Breast epithelium (tissue), 3 donors: ENCODE results near the gene STK32A.

Experiments
- POLR2A ChIP-seq: fragments of 450-650 bp; IDR thresholded peaks from one replicate; pipeline ENCODE4 v1.6.1; 2016; ENCODE audit warnings: antibody characterized with exemption, mild to moderate bottlenecking, moderate library complexity
- POLR2AphosphoS5 ChIP-seq, 3 donors: sonication (generic); formaldehyde crosslinking; IDR thresholded peaks; one replicate each; pipeline ENCODE4 v1.6.1; 2017; ENCODE audit warnings: antibody characterized with exemption in 3 of 3
- TF ChIP-seq, protein P1 (sequence below), 3 donors: fragments of 450-650 bp; IDR thresholded peaks; one replicate each; pipeline ENCODE4 v1.5.1; 2016 to 2017; ENCODE audit warnings: antibody characterized with exemption in 3 of 3, mild to moderate bottlenecking in 3 of 3, moderate library complexity in 3 of 3

DNA sequence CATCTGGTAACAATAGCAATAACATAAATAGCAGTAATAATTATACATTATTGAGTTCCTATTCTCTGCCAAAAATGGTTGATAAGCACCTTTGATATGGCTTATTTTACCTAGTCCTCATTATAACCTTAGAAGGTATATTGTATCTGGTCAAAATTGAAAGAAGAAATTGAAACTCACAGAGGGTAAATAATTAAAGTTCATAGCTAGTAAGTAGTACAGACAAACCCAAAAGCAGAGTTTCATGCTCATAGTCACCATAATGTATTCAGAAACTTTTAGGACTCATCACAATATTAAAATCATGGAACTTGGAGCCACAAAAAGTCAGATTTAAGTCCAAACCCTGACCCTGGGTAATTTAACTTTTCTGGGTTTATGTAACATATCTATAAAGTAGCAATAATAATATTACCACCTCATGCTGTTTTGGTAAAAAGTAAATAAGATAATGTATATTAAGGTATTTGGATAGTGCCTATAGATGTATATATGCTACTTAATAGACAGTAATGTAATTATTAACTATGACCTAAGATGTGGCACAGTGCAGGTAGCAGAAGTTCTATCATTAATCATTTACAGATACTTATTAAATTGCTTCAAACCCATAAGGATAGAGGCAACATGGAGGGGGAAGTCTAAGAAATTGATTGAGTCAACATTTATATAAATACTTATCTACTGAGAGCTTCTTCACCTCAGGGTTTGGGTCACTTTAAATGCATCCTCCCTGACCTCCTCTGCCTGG is 32.4 kb downstream of the STK32A start:
- TF ChIP-seq, protein P1, sequence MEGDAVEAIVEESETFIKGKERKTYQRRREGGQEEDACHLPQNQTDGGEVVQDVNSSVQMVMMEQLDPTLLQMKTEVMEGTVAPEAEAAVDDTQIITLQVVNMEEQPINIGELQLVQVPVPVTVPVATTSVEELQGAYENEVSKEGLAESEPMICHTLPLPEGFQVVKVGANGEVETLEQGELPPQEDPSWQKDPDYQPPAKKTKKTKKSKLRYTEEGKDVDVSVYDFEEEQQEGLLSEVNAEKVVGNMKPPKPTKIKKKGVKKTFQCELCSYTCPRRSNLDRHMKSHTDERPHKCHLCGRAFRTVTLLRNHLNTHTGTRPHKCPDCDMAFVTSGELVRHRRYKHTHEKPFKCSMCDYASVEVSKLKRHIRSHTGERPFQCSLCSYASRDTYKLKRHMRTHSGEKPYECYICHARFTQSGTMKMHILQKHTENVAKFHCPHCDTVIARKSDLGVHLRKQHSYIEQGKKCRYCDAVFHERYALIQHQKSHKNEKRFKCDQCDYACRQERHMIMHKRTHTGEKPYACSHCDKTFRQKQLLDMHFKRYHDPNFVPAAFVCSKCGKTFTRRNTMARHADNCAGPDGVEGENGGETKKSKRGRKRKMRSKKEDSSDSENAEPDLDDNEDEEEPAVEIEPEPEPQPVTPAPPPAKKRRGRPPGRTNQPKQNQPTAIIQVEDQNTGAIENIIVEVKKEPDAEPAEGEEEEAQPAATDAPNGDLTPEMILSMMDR (IDR thresholded peaks at IDR 0.05), result no peak
- TF ChIP-seq POLR2A (no peak), POLR2AphosphoS5 (IDR thresholded peaks at IDR 0.05) (no peak)
